Peyer's patch (tissue), 4 donors: ENCODE results near the gene AFF2. TPM values are rescaled to one million over a fixed set of nuclear protein-coding genes. Genes with fewer than 3 reads are reported as not detected.

ENCODE experiments used
- DNase-seq, 3 donors: peaks; one replicate each; pipeline ENCODE4 v3.0.0-alpha.2; 2017 to 2019
- H3K27ac ChIP-seq, 4 donors: fragments of 200-600 bp; sonication (generic); one replicate each; pipeline ENCODE4 v1.5.1; 2016 to 2019
- H3K27me3 ChIP-seq, 2 donors: fragments of 200-600 bp; sonication (generic); one replicate each; pipeline ENCODE4 v1.5.1; 2019
- H3K36me3 ChIP-seq, 3 donors: fragments of 200-600 bp; sonication (generic); one replicate each; pipeline ENCODE4 v1.5.1; 2016 to 2019
- H3K4me1 ChIP-seq, 4 donors: fragments of 200-600 bp; sonication (generic); one replicate each; pipeline ENCODE4 v1.5.1; 2016 to 2019
- H3K4me3 ChIP-seq, 4 donors: fragments of 200-600 bp; sonication (generic); 1 replicate in 3 of 4; 2 replicates in 1 of 4; pipeline ENCODE4 v1.5.1; 2016 to 2019; ENCODE audit warnings: mild to moderate bottlenecking in 1 of 4
- H3K9me3 ChIP-seq, 4 donors: fragments of 200-600 bp; sonication (generic); one replicate each; pipeline ENCODE4 v1.5.1; 2016 to 2019; ENCODE audit warnings: mild to moderate bottlenecking in 1 of 4
- CTCF ChIP-seq, 6 experiments: fragments of 450-650 bp in 4 of 6; fragments of 200-600 bp in 2 of 6; sonication (generic) in 1 of 6; IDR thresholded peaks; one replicate each; pipeline ENCODE4 v1.5.1; 2017 to 2019; ENCODE audit warnings: antibody characterized with exemption in 6 of 6, mild to moderate bottlenecking in 3 of 6, moderate library complexity in 1 of 6
- POLR2A ChIP-seq, 2 donors: fragments of 450-650 bp; IDR thresholded peaks; one replicate each; pipeline ENCODE4 v1.5.1; 2017; ENCODE audit warnings: antibody characterized with exemption in 2 of 2, mild to moderate bottlenecking in 2 of 2, moderate library complexity in 2 of 2
- total RNA-seq, 4 donors: library from RNA; depleted of rRNA; stranded (reverse); fragments of >200 nt; gene quantifications; one replicate each; pipeline ENCODE4 v1.1.0, GENCODE V29; 2016

The AFF2 gene
- total RNA-seq, 4 donors from 2014 or later = 0.18 to 2.5 (median 1.9) TPM; not detected in 1

GRCh38 chrX:148632444-148632843 lies 132.0 kb downstream of the AFF2 start:
- H3K27me3 ChIP-seq = no peaks in the 10 kb centered on the region
- no peaks in the 10 kb centered on the region for H3K36me3 ChIP-seq
- no peak for DNase-seq
- H3K4me1 ChIP-seq = no peaks in the 10 kb centered on the region
- TF ChIP-seq CTCF (IDR thresholded peaks at IDR 0.05) (no peak), POLR2A (IDR thresholded peaks at IDR 0.05) (no peak)
- H3K9me3 ChIP-seq = no peaks in the 10 kb centered on the region
- no peak overlapping the region for H3K27ac ChIP-seq
- H3K4me3 ChIP-seq = no peak overlapping the region

- Histone ChIP-seq H3K36me3 (no peaks in the 10 kb centered on the region), H3K27me3 (no peaks in the 10 kb centered on the region), H3K9me3 (no peaks in the 10 kb centered on the region), H3K4me3 (no peak overlapping the region), H3K4me1 (no peaks in the 10 kb centered on the region), H3K27ac (no peak overlapping the region)
- TF ChIP-seq POLR2A (IDR thresholded peaks at IDR 0.05) (no peak), CTCF (IDR thresholded peaks at IDR 0.05) (no peak)
- DNase-seq = no peak
Observed at GRCh38 chrX:148633218-148633908, 132.9 kb downstream of the AFF2 start.

GRCh38 chrX:148634591-148634990 lies 134.2 kb downstream of the AFF2 start:
- no peaks in the 10 kb centered on the region for H3K9me3 ChIP-seq
- DNase-seq = no peak
- H3K4me3 ChIP-seq = no peak overlapping the region
- H3K36me3 ChIP-seq = no peaks in the 10 kb centered on the region
- TF ChIP-seq POLR2A (IDR thresholded peaks at IDR 0.05) (no peak), CTCF (IDR thresholded peaks at IDR 0.05) (no peak)
- H3K27me3 ChIP-seq = no peaks in the 10 kb centered on the region
- H3K4me1 ChIP-seq = no peaks in the 10 kb centered on the region
- no peak overlapping the region for H3K27ac ChIP-seq

GRCh38 chrX:148643460-148643859 lies 143.0 kb downstream of the AFF2 start:
- Histone ChIP-seq H3K36me3 (no peaks in the 10 kb centered on the region), H3K27ac (no peak overlapping the region), H3K4me1 (no peaks in the 10 kb centered on the region), H3K27me3 (no peaks in the 10 kb centered on the region), H3K9me3 (no peaks in the 10 kb centered on the region), H3K4me3 (no peak overlapping the region)
- no peak for TF ChIP-seq POLR2A (IDR thresholded peaks at IDR 0.05)
- no peak for TF ChIP-seq CTCF (IDR thresholded peaks at IDR 0.05)
- DNase-seq = no peak

- Histone ChIP-seq H3K9me3 (no peaks in the 10 kb centered on the region), H3K36me3 (no peaks in the 10 kb centered on the region), H3K4me1 (no peaks in the 10 kb centered on the region), H3K27me3 (no peaks in the 10 kb centered on the region), H3K27ac (no peak overlapping the region), H3K4me3 (no peak overlapping the region)
- TF ChIP-seq POLR2A (IDR thresholded peaks at IDR 0.05) (no peak), CTCF (IDR thresholded peaks at IDR 0.05) (no peak)
- no peak for DNase-seq
Observed at GRCh38 chrX:148647651-148648050, 147.2 kb downstream of the AFF2 start.
